HG03378 (cell line): ENCODE results near the gene SELENOS.
"Not testable (repeated sequence)": the region's sequence is repeated elsewhere in the genome, so short reads cannot be mapped to it uniquely, and the experiment has no call there.

Experiments
- ATAC-seq: cut with Tn5 transposase; IDR thresholded peaks from one replicate; pipeline ENCODE4 v1.9.1; 2021; ENCODE audit warnings: mild to moderate bottlenecking, moderate library complexity; ENCODE audit not compliant: unreplicated experiment

The SELENOS gene

DNA sequence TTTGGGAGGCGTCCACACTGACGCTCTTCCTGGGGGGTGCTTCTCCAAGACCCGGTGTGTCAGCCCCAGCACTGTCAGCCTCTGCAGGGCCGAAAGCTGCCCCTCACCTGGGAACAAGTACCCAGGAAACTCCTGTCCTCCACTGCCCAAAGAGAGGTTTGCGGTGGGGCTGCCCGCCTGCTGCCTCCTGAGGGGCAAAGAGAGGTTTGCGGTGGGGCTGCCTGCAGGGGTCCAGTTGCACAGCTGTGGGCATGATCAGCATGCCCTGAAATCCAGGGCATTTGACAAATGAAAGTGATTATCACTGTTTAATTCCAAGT lies 32.8 kb upstream of the SELENOS start:
- ATAC-seq: no peak

DNA sequence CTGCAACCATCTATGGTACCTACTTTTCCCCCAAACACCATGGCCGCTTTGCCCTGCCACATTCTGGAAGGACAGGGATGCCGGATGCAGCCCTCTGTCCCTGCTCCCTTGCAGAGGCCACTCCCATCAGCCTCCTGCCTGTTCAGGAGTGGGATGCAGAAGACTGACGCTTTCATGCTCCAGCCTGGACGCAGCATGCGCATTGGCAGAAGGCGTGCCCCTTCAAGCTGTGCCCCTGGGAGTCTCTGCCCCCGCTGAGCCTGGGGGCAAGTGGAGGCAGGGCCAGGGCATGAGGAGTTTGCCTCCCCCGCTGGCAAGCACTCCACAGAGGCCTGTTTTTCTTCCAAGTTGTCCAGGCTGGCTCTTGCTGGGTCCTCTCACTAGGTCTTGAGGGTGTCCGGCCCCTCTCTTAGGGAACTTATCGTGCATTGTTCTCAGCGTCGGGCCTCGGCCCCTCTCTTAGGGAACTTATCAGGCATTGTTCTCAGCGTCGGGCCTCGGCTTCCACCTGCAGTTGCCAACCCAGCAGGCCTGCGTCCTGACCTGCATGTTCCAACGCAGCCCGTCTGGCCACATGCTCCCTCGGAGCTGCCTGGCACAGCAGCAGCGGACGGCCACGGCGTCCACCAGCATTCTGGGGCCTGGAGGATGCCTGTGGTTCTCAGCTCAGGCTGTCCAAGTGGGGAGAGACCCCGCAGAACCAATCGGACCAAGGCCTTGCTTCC lies 32.3 kb upstream of the SELENOS start:
- ATAC-seq: no peak

DNA sequence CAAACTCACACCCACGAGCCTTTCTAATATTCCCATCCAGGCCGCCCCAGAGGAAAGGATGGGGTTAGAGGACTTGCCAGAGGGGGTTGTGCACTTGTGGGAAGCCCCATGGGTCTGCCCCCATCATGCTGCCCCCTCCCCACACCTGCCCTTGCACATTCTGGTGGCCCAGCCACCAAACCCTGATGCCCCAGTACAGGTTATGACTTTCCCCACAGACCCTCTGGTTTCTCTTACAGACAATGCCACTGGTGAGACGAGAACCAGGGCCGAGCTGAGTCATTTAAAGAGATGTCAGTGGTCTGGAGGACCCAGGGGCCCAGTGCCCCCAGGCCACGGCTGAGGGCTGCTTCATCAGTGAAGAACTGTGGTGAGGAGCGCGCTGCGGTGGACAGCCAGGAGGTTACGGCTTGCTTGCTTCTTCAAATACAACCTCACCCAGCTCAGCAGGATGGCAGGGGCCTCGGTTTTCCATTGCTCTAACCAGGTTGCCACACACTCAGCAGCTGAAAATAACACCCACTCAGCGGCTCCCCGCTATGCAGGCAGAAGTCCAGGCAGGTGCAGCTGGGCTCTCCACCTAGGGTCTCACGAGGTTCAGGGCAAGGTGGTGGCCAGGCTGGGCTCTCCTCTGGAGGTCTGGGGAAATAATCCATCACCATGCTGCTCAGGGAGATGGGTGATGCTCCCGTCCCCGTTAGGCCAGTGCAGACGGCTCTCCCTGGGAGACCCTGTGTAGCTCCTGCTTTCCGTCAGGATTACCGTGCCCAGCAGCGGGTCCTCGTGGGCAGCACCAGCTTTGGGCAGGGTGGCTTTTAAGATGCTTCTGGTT lies 31.5 kb upstream of the SELENOS start:
- ATAC-seq: no peak

DNA sequence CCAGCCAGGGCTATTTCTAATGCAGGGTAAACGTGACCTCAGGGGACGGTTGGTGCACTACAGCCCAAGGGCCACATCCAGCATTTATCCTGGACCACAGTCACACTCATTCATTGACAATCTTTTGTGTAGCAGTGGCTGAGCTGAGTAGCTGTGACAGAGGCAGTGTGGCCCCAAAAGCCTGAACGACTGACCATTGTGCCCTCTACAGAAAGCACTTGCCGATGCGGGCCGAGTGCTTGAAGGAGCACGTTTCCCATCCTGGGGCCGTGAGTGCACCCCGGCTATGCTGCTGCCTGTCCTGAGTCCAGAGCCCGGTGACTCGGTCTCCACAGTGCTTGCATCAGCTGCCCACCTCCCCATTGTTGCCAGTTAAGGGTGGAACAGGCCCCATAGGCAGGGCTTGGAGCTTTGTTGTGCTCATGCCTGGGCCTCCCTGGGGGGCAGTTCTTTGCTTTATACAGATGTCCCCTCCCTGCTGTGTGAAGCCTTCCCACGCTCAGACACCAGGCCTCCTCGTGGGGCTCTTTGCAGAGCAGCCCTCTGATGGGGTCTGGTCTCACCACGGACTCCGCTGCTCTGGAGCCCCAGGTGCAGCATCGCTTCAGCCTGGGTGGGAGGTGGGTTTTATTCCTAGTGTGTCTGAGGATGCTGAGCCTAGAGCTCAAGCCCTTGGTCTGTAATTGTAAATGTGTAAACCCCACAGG lies 30.8 kb upstream of the SELENOS start:
- no peak for ATAC-seq

DNA sequence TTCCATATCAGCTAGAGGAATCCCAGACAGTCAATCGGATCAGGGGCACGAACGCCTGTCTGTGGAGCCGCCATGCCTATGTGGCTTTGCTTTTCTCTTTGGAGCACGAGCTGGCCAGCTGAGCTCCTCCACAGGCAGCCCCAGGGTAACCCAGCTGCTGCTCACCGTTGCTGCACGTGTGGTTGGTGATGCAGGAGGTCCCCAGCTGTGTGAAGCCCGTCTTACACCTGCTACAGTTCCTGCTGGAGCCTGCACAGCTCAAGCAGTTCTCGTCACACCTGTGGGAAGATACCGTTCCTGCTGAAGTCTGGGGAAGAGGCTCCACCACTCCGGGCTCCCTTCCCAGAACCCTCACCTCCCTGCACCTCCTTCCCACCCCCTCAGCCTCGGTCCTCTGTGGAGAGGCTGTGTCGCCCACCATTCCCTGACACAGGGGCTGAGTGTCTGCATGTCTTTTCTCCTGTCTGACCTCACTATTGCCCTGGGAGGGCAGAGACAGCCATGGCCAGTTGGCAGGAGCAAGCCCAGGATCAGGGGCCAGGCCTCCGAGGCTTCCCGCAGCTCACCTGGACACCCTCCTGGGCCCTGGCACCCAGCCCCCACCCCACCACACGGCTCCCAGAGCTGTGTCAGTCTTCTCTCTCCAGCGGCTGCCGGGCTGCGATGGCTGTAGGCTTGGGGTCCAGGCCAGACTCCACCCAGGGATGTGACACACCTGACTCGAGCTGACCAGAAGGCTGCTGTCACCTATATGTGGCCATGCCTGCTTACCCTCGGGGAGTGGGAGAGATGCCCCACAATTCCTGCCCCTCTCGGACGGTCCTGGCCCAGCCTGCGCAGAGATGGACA lies 30.0 kb upstream of the SELENOS start:
- no peak for ATAC-seq

DNA sequence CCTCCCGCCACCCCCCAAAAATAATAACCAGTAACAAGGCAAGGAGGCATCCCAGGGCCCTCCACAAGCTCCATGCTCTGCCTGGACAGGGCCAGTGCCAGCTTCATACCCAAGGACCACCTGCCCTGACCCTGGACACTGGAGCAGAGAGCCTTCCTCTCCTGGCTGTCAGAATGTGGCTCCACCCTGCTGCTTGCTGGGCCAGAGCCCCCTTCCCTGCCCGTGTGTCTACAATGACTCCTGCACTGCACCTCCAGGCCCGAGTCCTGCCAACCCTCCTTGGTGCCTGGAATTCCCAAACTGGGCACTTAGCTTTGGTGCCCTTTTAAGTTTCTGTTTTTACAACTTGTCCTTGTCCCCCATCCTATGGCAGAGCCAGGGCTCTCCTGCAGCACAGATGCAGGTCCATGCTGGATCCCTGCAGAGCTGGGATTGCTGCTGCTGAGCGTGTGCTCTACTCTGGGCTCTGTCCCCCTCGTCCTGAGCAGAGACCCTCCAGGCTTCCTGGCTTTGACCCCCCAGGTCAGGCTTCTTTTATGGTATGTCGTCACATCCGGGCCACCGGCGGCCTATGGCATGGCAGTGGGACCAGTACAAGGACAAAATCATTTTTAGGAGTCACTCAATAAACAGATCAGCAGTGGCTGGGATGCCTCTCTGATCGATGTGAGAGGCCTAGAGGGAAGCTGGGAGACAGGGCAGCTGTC lies 29.2 kb upstream of the SELENOS start:
- no peak for ATAC-seq

DNA sequence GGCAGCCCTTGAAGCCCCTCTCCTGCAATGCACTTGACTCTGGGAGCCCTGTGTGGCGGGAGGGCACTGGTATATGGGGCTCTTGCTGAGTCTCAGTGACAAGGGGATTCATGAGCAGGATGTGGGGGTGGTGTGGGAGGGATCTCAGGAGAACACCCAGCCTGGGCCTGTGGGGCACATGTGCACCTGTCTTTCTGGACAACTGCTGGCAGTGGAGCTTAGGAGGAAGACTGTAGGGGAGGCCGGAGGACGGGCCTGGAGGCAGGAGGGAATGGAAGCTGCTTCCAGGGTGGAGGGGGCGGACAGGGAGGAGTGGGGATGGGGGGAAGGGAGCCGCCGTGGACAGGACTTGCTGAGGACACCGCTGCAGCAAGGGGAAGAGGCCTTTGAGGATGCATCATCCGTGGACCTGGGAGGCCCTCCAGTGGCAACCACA lies 28.6 kb upstream of the SELENOS start:
- ATAC-seq: no peak

DNA sequence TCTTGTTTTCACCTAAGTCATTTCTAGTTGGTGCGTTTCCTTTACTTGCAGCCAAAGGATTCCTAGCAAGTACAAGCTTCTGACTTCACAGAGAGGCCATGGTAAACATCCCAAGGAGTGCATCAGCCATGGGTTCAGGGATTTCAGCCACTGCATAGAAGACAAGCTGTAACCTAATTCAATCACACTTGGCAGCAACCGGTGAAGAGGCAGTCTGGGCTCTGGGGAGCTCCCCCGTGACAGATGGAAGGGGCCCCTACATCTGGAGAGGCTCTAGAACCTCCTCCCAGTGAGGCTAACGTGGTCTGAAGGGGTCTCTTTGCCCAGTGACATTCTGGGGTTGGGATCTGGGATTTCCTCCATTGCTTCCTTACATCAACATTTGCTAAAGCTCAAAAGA lies 26.1 kb upstream of the SELENOS start:
- no peak for ATAC-seq

DNA sequence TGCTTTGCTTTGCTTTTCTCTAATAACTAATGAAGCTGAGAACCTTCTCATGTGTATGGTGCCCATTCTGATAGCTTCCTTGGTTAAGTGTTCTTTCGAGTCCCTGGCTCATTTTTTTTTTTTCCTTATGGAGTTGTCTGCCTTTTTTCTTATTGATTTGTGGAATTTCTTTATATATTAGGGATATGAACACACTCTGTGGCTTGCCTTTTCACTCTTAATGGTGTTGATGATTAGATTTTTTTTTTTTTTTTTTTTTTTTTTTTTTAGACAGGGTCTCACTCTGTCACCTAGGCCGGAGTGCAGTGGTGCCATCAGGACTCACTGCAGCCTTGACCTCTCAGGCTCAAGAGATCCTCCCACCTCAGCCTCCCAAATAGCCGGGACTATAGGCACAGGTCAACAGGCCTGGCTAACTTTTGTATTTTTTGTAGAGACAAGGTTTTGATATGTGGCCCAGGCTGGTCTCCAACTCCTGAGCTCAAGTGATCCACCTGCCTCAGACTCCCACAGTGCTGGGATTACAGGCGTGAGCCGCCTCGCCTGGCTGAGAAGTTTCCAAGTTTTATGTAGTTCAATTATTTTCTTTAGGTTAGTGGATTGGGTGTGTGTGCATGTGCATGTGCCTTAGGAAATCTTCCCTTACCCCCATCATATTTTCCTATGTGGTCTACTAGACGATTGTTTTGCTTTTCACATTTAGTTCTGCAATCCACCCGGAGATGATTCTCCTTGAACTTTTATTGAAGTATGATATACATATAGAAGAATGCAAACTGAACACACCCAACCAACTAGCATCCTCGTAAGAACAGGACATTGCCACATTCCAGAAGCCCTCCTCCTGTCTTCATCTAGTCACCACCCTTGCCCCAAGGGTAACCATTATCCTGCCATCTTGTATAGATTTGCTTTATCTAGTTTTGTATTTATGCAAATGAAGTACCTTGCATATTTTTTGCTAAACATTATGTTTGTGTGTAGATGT lies 19.4 kb upstream of the SELENOS start:
- no peak for ATAC-seq

DNA sequence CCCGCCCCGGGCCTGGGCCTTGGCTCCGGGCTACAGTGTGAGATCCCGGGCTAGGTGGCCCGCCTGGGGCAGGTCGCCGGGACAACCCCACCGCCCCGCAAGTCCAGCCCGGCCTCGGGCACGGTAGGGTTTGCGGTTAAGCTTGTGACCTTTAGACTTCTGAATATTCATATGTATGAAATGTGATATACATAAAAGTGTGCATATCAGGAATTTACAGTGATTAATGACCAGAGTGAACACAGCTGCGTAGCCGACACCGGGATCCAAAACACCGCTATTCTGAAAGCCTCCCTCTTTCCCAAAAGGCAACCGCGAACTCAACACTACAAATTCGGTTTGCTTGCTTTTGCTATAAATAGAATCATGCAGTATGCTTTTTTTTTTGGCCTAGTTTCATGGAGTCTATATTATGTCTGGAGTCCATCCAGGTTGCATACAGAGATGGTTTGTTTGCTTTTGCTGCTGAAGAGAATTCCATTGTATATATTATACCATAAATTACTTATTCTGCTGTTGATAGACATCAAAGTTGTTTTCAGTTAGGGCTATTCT lies 18.4 kb upstream of the SELENOS start:
- no peak for ATAC-seq

DNA sequence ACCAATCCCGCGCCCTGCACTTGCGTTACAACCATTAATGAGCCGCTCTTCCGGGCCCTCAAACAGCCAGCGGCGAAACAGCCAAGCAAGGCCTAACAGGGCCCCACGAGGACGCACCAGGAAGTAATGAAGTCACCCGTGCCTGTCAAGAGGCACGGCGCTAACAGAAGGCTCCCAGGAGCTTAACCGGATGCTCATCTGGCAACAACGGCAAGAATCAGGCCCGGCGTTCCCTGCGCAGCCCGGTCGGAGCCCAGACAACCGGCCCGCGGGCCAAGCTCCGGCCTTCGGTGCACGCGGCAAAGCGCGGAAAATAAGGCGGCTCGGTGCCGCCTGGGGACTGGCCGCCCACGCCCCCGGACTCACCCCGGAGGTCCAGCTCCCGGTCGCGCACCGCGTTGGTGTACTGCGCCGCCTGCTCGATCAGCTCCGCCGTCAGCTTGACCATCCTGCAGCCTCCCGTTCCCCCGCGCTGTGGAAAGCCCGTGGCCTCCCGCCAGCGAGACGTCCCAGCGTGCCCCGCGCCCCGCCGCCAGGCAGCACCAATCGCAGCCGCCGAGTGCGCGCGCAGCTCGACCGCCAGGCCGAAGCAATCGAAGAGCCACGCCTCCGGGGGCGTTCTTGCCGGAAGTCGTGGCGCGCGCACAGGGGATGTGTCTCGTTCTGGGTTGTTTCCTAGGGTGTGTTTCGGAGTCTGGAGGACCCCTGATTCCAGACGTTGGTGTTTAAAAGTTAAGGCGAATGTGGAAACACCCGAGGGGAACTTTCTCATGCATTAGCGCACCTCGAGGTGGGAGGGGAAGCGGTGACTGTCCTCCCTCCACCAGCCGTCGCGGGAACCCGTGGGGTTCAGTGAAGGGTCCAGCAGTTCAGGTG lies 17.7 kb upstream of the SELENOS start, which contains the start of gene SNRPA1:
Gene SNRPA1 (minus strand): TSS at position 518 of the 876 bp plus-strand sequence. CDS start 70 bp downstream, at position 448.
- peak; percentile 66 for ATAC-seq

DNA sequence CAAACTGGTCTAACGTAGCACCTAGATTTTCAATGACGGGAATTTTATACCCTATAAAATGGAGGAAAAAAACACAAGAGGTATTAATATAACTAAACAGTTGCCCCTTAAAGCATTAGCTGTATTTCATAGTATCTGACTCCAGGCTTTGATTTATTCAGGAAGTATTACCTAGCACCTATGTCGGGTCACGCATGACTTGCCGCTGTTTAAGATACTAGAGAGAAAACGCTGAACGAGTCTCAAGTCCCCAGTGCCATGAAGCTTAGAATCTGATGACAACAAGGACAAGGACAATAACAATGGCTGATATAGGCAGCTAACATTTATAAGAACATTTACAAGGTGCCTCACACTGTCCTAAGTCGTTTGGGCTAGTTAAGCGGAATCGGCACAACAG lies 15.8 kb upstream of the SELENOS start:
- ATAC-seq: no peak

DNA sequence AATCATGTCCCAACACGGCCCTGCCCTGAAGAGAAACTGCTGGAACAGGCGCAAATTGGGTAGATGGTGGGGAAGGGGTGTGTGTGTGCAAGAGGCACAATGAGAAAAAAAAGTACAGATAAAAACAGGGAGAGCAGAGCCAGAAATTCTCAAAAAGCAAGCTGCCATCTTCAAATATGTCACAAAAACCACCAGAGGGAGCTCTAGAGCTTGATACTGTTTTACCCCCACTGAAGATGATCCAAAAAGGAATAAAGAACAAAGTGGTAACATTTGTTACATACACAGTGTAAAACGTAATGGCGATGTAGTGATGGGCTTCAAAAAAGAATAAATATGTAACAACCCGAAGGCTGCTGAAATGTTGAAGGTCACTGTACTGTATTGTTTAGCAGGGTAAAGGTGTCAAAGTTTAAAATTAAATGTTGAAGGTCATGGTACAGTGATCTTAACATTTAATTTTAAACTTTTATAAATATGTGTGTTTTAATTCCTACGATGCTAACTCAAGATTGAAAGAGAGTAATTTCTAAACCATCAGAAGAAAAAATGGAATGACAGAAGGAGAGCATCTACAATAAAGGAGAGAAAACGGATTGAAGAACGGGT lies 11.7 kb upstream of the SELENOS start:
- ATAC-seq: no peak

DNA sequence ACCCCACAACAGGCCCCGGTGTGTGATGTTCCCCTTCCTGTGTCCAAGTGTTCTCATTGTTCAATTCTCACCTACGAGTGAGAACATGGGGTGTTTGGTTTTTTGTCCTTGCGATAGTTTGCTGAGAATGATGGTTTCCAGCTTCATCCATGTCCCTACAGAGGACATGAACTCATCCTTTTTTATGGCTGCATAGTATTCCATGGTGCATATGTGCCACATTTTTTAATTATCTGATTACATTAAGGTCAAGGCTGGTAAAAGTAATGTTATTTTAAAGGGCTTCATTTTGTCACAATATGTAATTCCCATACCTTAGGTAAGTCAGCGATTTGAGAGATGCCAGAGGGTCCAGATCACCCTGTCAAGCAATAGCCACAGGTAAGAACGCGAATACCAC lies 10.1 kb upstream of the SELENOS start:
- not testable (repeated sequence) for ATAC-seq

DNA sequence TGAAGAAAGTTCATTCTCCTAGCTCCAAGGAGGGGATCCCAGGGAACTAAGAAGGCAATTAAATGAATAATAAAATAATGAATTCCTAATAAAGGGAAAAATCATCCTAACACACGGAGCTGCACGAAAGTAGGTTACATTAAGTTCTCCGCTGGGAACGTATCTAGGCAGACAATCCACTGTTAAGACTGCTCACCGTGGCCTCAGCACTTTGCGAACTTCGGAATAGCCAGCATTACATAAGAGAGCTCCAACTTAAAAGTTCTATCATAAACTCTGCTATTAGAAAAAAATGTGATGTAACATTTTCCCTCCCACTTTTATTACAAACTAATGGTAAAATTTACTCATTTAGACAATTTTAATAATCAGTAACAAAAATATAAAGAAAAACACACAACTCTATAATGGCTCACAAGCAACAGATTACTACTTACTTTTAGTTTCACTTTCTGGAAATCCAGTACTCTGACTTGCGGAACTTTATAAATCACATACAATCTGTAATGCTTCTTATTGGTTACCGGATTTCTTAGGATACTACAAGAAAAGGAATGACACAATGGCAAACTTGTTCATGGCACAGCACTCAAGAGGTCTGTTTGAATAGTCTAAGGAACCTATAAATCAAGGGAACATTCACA lies 9.3 kb upstream of the SELENOS start:
- ATAC-seq: no peak

DNA sequence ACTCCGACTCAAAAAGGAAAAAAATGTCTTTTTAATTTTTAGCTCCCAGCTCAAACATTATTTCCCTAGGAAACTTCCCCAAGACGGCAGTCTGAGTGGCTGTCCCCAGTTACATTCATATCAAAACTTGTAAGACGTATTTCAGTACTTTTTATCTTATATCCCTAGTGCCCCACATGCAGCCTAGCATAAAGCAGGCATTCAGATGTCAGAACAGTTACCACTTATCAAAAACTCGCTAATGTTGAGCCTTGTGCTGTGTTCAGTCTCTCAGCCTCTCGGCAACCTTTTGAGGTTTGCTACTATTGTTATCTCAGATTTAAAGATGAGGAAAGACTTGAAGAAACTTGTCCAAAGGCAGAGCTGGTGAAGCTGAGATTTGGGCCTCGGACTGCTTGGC lies 6.6 kb upstream of the SELENOS start:
- no peak for ATAC-seq

DNA sequence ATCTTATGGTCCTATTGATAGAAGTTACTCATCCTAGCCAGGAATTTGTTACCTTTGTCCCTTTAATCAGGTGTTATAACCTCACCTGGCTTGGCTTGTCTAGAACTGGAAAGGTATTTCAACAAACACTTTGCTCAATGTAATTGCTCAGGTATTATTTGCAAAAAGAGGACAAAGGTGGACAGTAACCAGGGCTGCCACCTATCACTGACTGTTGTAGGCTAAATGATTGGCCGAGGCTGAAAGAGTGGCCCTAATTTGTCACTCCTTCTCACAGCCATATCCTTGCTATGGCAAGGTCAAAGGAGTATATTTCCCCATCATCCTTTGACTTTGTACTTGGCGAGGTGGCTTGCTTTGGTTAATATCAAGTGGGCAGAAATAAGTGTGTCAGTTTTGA lies 2.7 kb upstream of the SELENOS start:
- no peak for ATAC-seq
